ENCODE data around the gene MRPL38.
A peak's percentile ranks its signal among the peaks of the same experiment; 100 is the strongest.

Gene MRPL38

GRCh38 chr17:75917917-75918445, 13.3 kb upstream of the MRPL38 start:
- DNase-seq = no peak

GRCh38 chr17:75917141-75917916, 12.6 kb upstream of the MRPL38 start:
- DNase-seq = no peak

- DNase-seq = no peak
Measured at GRCh38 chr17:75915268-75915667, 10.6 kb upstream of the MRPL38 start.

- no peak for DNase-seq
Measured at GRCh38 chr17:75914643-75915267, 10.1 kb upstream of the MRPL38 start.

GRCh38 chr17:75913537-75914210, 9.0 kb upstream of the MRPL38 start:
- no peak for DNase-seq

- DNase-seq = peak; percentile 13
Measured at GRCh38 chr17:75910699-75911098, 6.0 kb upstream of the MRPL38 start.

GRCh38 chr17:75909812-75910274, 5.2 kb upstream of the MRPL38 start:
- peak; percentile 66 for DNase-seq

- peak; percentile 81 for DNase-seq
Measured at GRCh38 chr17:75909051-75909811, 4.5 kb upstream of the MRPL38 start.

- DNase-seq = peak; percentile 96
Measured at GRCh38 chr17:75908201-75908600, 3.5 kb upstream of the MRPL38 start.

- no peak for DNase-seq
Measured at GRCh38 chr17:75906143-75906884, 1.6 kb upstream of the MRPL38 start.

GRCh38 chr17:75902406-75902805, 2.3 kb downstream of the MRPL38 start:
- DNase-seq = no peak

GRCh38 chr17:75901727-75902126, 3.0 kb downstream of the MRPL38 start:
- DNase-seq = no peak

GRCh38 chr17:75900691-75901533, 3.8 kb downstream of the MRPL38 start:
- DNase-seq = no peak

- no peak for DNase-seq
Measured at GRCh38 chr17:75899767-75900468, 4.8 kb downstream of the MRPL38 start.

- no peak for DNase-seq
Measured at GRCh38 chr17:75899353-75899752, 5.3 kb downstream of the MRPL38 start.

GRCh38 chr17:75898791-75899190, 5.9 kb downstream of the MRPL38 start:
- no peak for DNase-seq

- no peak for DNase-seq
Measured at GRCh38 chr17:75898065-75898464, 6.6 kb downstream of the MRPL38 start.

GRCh38 chr17:75897160-75898019, 7.3 kb downstream of the MRPL38 start:
- DNase-seq = no peak

- no peak for DNase-seq
Measured at GRCh38 chr17:75896415-75897159, 8.1 kb downstream of the MRPL38 start, which contains the start of gene TRIM65. TSS of gene TRIM65 (minus strand) at chr17:75896951. CDS start at chr17:75896937, 14 bp downstream.

All from NCI-H2029 treated with DMSO at 0.1 percent for 48 hours (cell line).